HG03432 (cell line): Measurements from ENCODE around the gene AHI1.
A peak's percentile ranks its signal among the peaks of the same experiment; 100 is the strongest.
"Not testable (repeated sequence)": the region's sequence is repeated elsewhere in the genome, so short reads cannot be mapped to it uniquely, and the experiment has no call there.

Experiments used
- ATAC-seq: cut with Tn5 transposase; IDR thresholded peaks from one replicate; pipeline ENCODE4 v1.9.1; 2021; ENCODE audit warnings: mild to moderate bottlenecking, moderate library complexity; ENCODE audit not compliant: unreplicated experiment

The AHI1 gene

GRCh38 chr6:135506270-135506997, 8.9 kb upstream of the AHI1 start:
- ATAC-seq, result peak; percentile 97

- no peak for ATAC-seq
These were observed 8.1 kb upstream of the AHI1 start for GRCh38 chr6:135505648-135506047.

- ATAC-seq, result no peak
These were observed 7.7 kb upstream of the AHI1 start for GRCh38 chr6:135505222-135505621.

- no peak for ATAC-seq
These were observed 7.2 kb upstream of the AHI1 start for GRCh38 chr6:135504734-135505133.

- no peak for ATAC-seq
These were observed 6.3 kb upstream of the AHI1 start for GRCh38 chr6:135503703-135504475.

- ATAC-seq, result no peak
These were observed 2.2 kb upstream of the AHI1 start for GRCh38 chr6:135499441-135500340.

GRCh38 chr6:135498185-135498841, 773 bp upstream of the AHI1 start:
- ATAC-seq, result peak; percentile 46

GRCh38 chr6:135496800-135497411, 634 bp downstream of the AHI1 start:
- ATAC-seq, result no peak

- ATAC-seq, result no peak
These were observed 4.2 kb downstream of the AHI1 start for GRCh38 chr6:135493218-135493961.

- no peak for ATAC-seq
These were observed 7.2 kb downstream of the AHI1 start for GRCh38 chr6:135490381-135490780.

GRCh38 chr6:135488023-135488422, 9.5 kb downstream of the AHI1 start:
- ATAC-seq, result no peak

GRCh38 chr6:135483903-135484302, 13.6 kb downstream of the AHI1 start:
- ATAC-seq, result not testable (repeated sequence)

- ATAC-seq, result no peak
These were observed 15.7 kb downstream of the AHI1 start for GRCh38 chr6:135481783-135482369.

GRCh38 chr6:135479601-135480000, 17.9 kb downstream of the AHI1 start:
- ATAC-seq, result no peak

GRCh38 chr6:135478626-135479025, 18.9 kb downstream of the AHI1 start:
- ATAC-seq, result no peak

- ATAC-seq, result no peak
These were observed 22.2 kb downstream of the AHI1 start for GRCh38 chr6:135475292-135475886.

GRCh38 chr6:135474362-135474761, 23.2 kb downstream of the AHI1 start:
- ATAC-seq, result no peak

GRCh38 chr6:135465903-135466302, 31.6 kb downstream of the AHI1 start:
- peak; percentile 57 for ATAC-seq

- ATAC-seq, result peak; percentile 76
These were observed 32.2 kb downstream of the AHI1 start for GRCh38 chr6:135465307-135465706.
